WTC11 (cell line): ENCODE results near the gene MAP4K4. TPM values are rescaled to one million over a fixed set of nuclear protein-coding genes. Genes with fewer than 3 reads are reported as not detected.

Source experiments
- ATAC-seq: fragments of 200-7000 bp; cut with Tn5 transposase; 2 replicates; pipeline ENCODE4 v1.10.0; 2021; ENCODE audit warnings: mild to moderate bottlenecking, moderate library complexity
- CTCF ChIA-PET: fragments of 300-600 bp; sonication (Branson Sonifier 250); formaldehyde crosslinking; loops from one replicate; lab custom pipeline; 2021; ENCODE audit warnings: antibody characterized with exemption; lab: Charles Lee
- POLR2A ChIA-PET: fragments of 350-600 bp; sonication (Branson Sonifier 250); formaldehyde crosslinking; loops from one replicate; lab custom pipeline; 2021; ENCODE audit warnings: antibody characterized with exemption; lab: Charles Lee
- DNase-seq: peaks from one replicate; pipeline ENCODE4 v3.0.0; 2021; ENCODE audit warnings: low spot score
- H3K27ac Mint-ChIP-seq: 2 replicates; pipeline ENCODE4 v1.8.0; 2021; ENCODE audit warnings: mixed read lengths
- H3K27me3 Mint-ChIP-seq: 2 replicates; pipeline ENCODE4 v1.8.0; 2021; ENCODE audit warnings: low read depth, mild to moderate bottlenecking, moderate library complexity, mixed read lengths
- H3K36me3 Mint-ChIP-seq: 2 replicates; pipeline ENCODE4 v1.8.0; 2021; ENCODE audit warnings: mixed read lengths
- H3K4me1 Mint-ChIP-seq: 2 replicates; pipeline ENCODE4 v1.8.0; 2022; ENCODE audit warnings: mixed read lengths
- H3K4me3 Mint-ChIP-seq: 2 replicates; pipeline ENCODE4 v1.8.0; 2021; ENCODE audit warnings: mild to moderate bottlenecking, moderate library complexity, mixed read lengths
- H3K9me3 Mint-ChIP-seq: 2 replicates; pipeline ENCODE4 v1.8.0; 2021; ENCODE audit warnings: mixed read lengths
- AFF4 ChIP-seq: sonication (generic); formaldehyde crosslinking; IDR thresholded peaks from 2 replicates; pipeline ENCODE4 v1.8.1; 2023; ENCODE audit warnings: mild to moderate bottlenecking, missing genetic modification reagents, borderline replicate concordance
- ATF6 ChIP-seq: sonication (generic); formaldehyde crosslinking; IDR thresholded peaks from 2 replicates; pipeline ENCODE4 v1.8.1; 2023; ENCODE audit warnings: mild to moderate bottlenecking, missing genetic modification reagents
- CBFB ChIP-seq: sonication (generic); formaldehyde crosslinking; IDR thresholded peaks from 2 replicates; pipeline ENCODE4 v1.8.1; 2022; ENCODE audit warnings: mild to moderate bottlenecking, low read depth, missing genetic modification reagents
- E2F1 ChIP-seq: sonication (generic); formaldehyde crosslinking; IDR thresholded peaks from 2 replicates; pipeline ENCODE4 v1.8.0; 2022; ENCODE audit warnings: mild to moderate bottlenecking, missing genetic modification reagents
- ELF4 ChIP-seq: sonication (generic); formaldehyde crosslinking; IDR thresholded peaks from 2 replicates; pipeline ENCODE4 v1.8.1; 2022; ENCODE audit warnings: low read depth, mild to moderate bottlenecking, moderate library complexity, missing genetic modification reagents
- ESRRA ChIP-seq: sonication (generic); formaldehyde crosslinking; IDR thresholded peaks from 2 replicates; pipeline ENCODE4 v1.8.1; 2022; ENCODE audit warnings: mild to moderate bottlenecking, missing genetic modification reagents, borderline replicate concordance
- FOXP1 ChIP-seq: sonication (generic); formaldehyde crosslinking; IDR thresholded peaks from 2 replicates; pipeline ENCODE4 v1.8.0; 2022; ENCODE audit warnings: missing genetic modification reagents, mild to moderate bottlenecking, moderate library complexity, borderline replicate concordance
- JUN ChIP-seq: sonication (generic); formaldehyde crosslinking; IDR thresholded peaks from 2 replicates; pipeline ENCODE4 v1.8.0; 2023; ENCODE audit warnings: mild to moderate bottlenecking, missing genetic modification reagents
- NFE2L1 ChIP-seq: sonication (generic); formaldehyde crosslinking; IDR thresholded peaks from 2 replicates; pipeline ENCODE4 v1.8.1; 2023; ENCODE audit warnings: missing genetic modification reagents
- NR1H2 ChIP-seq: sonication (generic); formaldehyde crosslinking; IDR thresholded peaks from 2 replicates; pipeline ENCODE4 v1.9.0; 2021; ENCODE audit warnings: mild to moderate bottlenecking, moderate library complexity, missing genetic modification reagents
- PREB ChIP-seq: sonication (generic); formaldehyde crosslinking; IDR thresholded peaks from 2 replicates; pipeline ENCODE4 v1.8.1; 2022; ENCODE audit warnings: mild to moderate bottlenecking, missing genetic modification reagents, moderate library complexity, borderline replicate concordance
- RELA ChIP-seq: sonication (generic); formaldehyde crosslinking; IDR thresholded peaks from 2 replicates; pipeline ENCODE4 v1.8.1; 2022; ENCODE audit warnings: missing genetic modification reagents, mild to moderate bottlenecking, borderline replicate concordance
- SOX15 ChIP-seq: fragments of 250-450 bp; sonication (Bioruptor Pico); IDR thresholded peaks from 2 replicates; pipeline ENCODE4 v1.9.0; 2021; ENCODE audit warnings: mild to moderate bottlenecking
- SP1 ChIP-seq: sonication (generic); formaldehyde crosslinking; conservative IDR thresholded peaks from 2 replicates; pipeline ENCODE4 v1.8.1; 2022; ENCODE audit warnings: missing genetic modification reagents
- TEAD1 ChIP-seq: sonication (generic); formaldehyde crosslinking; IDR thresholded peaks from 2 replicates; pipeline ENCODE4 v1.8.0; 2022; ENCODE audit warnings: mild to moderate bottlenecking, missing genetic modification reagents
- TEAD4 ChIP-seq: sonication (generic); formaldehyde crosslinking; IDR thresholded peaks from 2 replicates; pipeline ENCODE4 v1.8.0; 2022; ENCODE audit warnings: mild to moderate bottlenecking, missing genetic modification reagents
- TP53 ChIP-seq: sonication (generic); formaldehyde crosslinking; IDR thresholded peaks from 2 replicates; pipeline ENCODE4 v1.8.1; 2023; ENCODE audit warnings: mild to moderate bottlenecking, missing genetic modification reagents
- ZBTB21 ChIP-seq: sonication (generic); formaldehyde crosslinking; IDR thresholded peaks from 2 replicates; pipeline ENCODE4 v1.8.1; 2023; ENCODE audit warnings: mild to moderate bottlenecking, missing genetic modification reagents, borderline replicate concordance
- ZNF138 ChIP-seq: sonication (generic); formaldehyde crosslinking; conservative IDR thresholded peaks from 2 replicates; pipeline ENCODE4 v1.8.1; 2022; ENCODE audit warnings: mild to moderate bottlenecking, moderate library complexity, missing genetic modification reagents
- ZNF317 ChIP-seq: sonication (generic); formaldehyde crosslinking; IDR thresholded peaks from 2 replicates; pipeline ENCODE4 v1.8.1; 2023; ENCODE audit warnings: low read depth, mild to moderate bottlenecking, moderate library complexity, missing genetic modification reagents, borderline replicate concordance
- total RNA-seq: library from RNA; stranded (reverse); gene quantifications from 3 replicates; pipeline ENCODE4 v1.2.3, GENCODE V29; 2021

The MAP4K4 gene
- total RNA-seq, 1 experiment from 2014 or later = 112 TPM

- TF ChIP-seq FOXP1 (CRISPR knock-in tag) (no peak), ATF6 (no peak), E2F1 (no peak), PREB (no peak), SP1 (CRISPR knock-in tag) (no peak)
Measured at GRCh38 chr2:101902169-101902568, 204.7 kb downstream of the MAP4K4 start (continued).

- Mint-ChIP-seq H3K4me3 (no peak overlapping the region), H3K9me3 (peaks cover 68% of the 10 kb centered on the region), H3K27ac (no peak overlapping the region), H3K4me1 (peaks cover 12% of the 10 kb centered on the region), H3K27me3 (peaks cover 8% of the 10 kb centered on the region), H3K36me3 (peaks cover 56% of the 10 kb centered on the region)
- no peak for ATAC-seq
- TF ChIP-seq AFF4 (CRISPR knock-in tag) (no peak), ZBTB21 (no peak), JUN (CRISPR knock-in tag) (no peak), SOX15 (CRISPR knock-in tag) (no peak), ESRRA (CRISPR knock-in tag) (no peak), TEAD1 (no peak), ZNF138 (CRISPR knock-in tag) (no peak), ZNF317 (CRISPR knock-in tag) (no peak), TP53 (CRISPR knock-in tag) (no peak), NR1H2 (CRISPR knock-in tag) (no peak), NFE2L1 (no peak), ELF4 (CRISPR knock-in tag) (no peak), RELA (CRISPR knock-in tag) (no peak), TEAD4 (CRISPR knock-in tag) (no peak), CBFB (CRISPR knock-in tag) (no peak), SP1 (CRISPR knock-in tag) (no peak)
- ChIA-PET POLR2A (no interaction called here), CTCF (interaction anchor here (1.3 kb wide), 1 partner anchor 21 kb away, joined by 4 read pairs; no protein-coding TSS in a partner anchor)
- DNase-seq = no peak
Measured at GRCh38 chr2:101904916-101905315, 207.4 kb downstream of the MAP4K4 start.
